Adipose tissue (tissue), 3 donors: ENCODE results near the gene KIF6. TPM values are rescaled to one million over a fixed set of nuclear protein-coding genes. Genes with fewer than 3 reads are reported as not detected.

Experiments used
- H3K27ac ChIP-seq: one replicate; pipeline ENCODE4 v1.5.1; 2013; ENCODE audit warnings: low read depth, low read length
- WGBS, 3 donors: extraction: QIAGEN DNeasy Blood & Tissue Kit; methylation state at CpG; one replicate each; pipeline ENCODE4 v1.1.7; 2013; 5-methylcytosine and 5-hydroxymethylcytosine counted together
- polyA plus RNA-seq, 3 donors: library from polyadenylated mRNA; stranded (reverse); fragments of 200-250 nt; gene quantifications; one replicate each; pipeline ENCODE4 v1.2.3, GENCODE V29; 2013
- donor health status: healthy with polysubstance abuse.
- donor health status: Bipolar disorder and iron deficiency.
- donor health status: healthy.

The KIF6 gene
- polyA plus RNA-seq, 3 donors, result 0.10 to 0.31 TPM; not detected in 1

GRCh38 chr6:39280247-39280731, 444.9 kb downstream of the KIF6 start:
- no peak overlapping the region for H3K27ac ChIP-seq
- WGBS, 3 donors, result 35 to 55% (median 42%) methylated on average over 7 to 8 of the region's 8 CpGs

Other genes starting within 250 kb of the KIF6 start
- gene DAAM2, start 67.0 kb upstream of the KIF6 start, polyA plus RNA-seq, result 10 to 100 TPM in 2 of 3 donors, 1 to 10 TPM in 1; 6.4 to 51.6 (median 16.7) TPM
- gene MOCS1, start 209.1 kb upstream of the KIF6 start, polyA plus RNA-seq, result 10 to 100 TPM; 20.1 to 88.7 (median 25.4) TPM